ENCODE measurements around the gene SZT2. TPM values are rescaled to one million over a fixed set of nuclear protein-coding genes. Genes with fewer than 3 reads are reported as not detected.

The SZT2 gene
- polyA plus RNA-seq, 1 donor: 26.3 TPM

DNA sequence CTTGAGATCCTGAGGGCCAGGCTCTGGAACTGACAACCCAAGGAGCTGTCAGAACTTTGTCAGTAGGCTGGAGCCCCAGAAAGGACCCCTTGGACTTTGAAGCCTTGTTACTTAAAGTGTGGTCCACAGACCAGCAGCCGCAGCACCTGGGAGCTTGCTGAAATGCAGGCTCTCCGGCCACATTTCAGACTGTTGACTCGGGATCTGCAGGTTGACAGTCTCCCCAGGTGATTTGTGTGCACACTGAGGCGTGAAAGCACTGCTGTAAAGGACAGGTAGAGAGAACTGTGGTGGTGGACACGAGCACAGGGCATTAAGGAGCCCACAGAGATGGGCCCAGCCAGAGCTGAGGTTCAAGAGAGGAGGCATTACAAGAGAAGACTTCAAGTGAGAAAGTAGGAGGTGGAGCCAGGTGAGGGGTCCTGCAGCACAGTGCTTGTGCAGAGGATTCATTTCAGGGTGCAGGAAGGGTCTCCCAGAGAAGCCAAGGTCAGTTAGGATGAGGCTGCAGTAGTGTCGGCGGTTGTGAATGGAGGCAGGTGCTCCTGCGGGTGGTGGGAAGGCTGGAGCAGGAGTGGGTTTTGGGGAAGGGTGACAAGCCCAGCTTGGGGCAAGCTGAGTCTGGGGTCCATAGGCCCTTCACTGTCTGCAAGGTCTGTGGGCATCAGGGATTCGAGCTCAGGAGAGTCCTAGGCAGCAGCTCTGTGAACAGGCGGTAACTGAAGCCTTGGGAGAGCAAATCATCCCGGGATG lies 59.4 kb downstream of the SZT2 start:
- H3K27ac ChIP-seq (ENCODE audit: low read length): no peak overlapping the region
- no peak for DNase-seq

DNA sequence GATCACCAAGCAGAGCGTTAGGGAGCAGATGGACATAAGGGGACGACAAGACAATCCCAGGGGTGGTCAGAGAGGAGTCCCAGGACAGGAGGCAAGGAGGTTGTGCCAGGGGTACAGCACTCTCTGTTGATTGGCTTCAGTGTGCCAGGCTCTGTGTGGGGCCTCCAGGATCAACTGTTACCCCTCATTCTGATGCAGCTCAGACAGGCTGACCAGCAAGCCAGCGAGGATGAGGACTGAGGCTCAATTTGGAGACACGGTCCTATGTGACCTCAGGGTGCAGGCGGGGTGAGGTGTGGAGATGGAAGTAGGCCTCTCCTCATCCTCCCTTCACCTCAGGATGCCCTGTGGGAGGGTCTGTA lies 60.0 kb downstream of the SZT2 start:
- DNase-seq: no peak
- no CpG with 5 or more reads among the region's 5 CpGs for WGBS (ENCODE audit: insufficient coverage, low lambda C conversion rate)
- peaks cover 74% of the 10 kb centered on the region for H3K36me3 ChIP-seq (ENCODE audit: control insufficient read depth, insufficient read depth, low read length)

More for the DNA sequence above, 59.4 kb downstream of the SZT2 start:
- Histone ChIP-seq H3K27me3 (ENCODE audit: control insufficient read depth, insufficient read depth, low read length) (no peaks in the 10 kb centered on the region), H3K4me1 (ENCODE audit: control insufficient read depth, insufficient read depth, low read length) (peaks cover 14% of the 10 kb centered on the region), H3K9me3 (ENCODE audit: control insufficient read depth, low read depth, low read length) (no peaks in the 10 kb centered on the region), H3K36me3 (ENCODE audit: control insufficient read depth, insufficient read depth, low read length) (peaks cover 78% of the 10 kb centered on the region), H3K4me3 (ENCODE audit: low read length) (no peak overlapping the region)
- 80% methylated on average over 2 of the region's 11 CpGs for WGBS (ENCODE audit: insufficient coverage, low lambda C conversion rate)

DNA sequence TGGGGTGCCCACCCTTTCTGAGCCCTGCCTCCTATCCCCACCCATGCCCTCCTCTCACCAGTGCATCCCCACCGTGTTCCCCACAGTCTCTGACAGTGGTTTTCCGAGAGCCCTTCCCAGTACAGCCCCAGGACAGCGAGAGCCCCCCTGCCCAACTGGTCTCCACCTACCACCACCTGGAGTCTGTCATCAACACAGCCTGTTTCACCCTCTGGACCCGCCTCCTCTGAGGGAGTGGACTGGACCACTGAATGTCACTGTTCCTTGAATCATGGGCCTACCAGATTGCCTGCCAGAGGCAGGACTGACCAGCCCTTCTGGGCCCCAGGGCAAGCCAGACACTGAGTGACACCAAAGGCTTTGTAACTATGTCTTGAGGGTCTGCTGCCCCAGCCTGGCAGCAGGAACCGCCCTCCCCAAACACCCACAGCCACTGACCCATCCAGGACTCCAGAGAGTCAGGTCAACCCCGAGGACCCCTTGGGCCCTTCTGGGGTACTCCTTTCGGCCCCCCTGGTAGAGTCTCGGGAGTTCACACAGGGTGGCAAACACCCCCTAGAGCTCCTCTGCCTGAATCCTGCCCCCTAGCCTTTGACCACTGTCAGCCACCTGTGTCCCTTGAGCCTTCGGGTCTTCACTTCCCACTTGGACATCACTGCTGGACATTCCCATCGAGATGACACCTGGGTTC lies 60.7 kb downstream of the SZT2 start:
- no peaks in the 10 kb centered on the region for H3K9me3 ChIP-seq (ENCODE audit: control insufficient read depth, low read depth, low read length)
- no peak overlapping the region for H3K4me3 ChIP-seq (ENCODE audit: low read length)
- DNase-seq: no peak
- H3K27ac ChIP-seq (ENCODE audit: low read length): no peak overlapping the region
- peaks cover 71% of the 10 kb centered on the region for H3K36me3 ChIP-seq (ENCODE audit: control insufficient read depth, insufficient read depth, low read length)
- no peaks in the 10 kb centered on the region for H3K27me3 ChIP-seq (ENCODE audit: control insufficient read depth, insufficient read depth, low read length)
- WGBS (ENCODE audit: insufficient coverage, low lambda C conversion rate): no CpG with 5 or more reads among the region's 10 CpGs
- peaks cover 20% of the 10 kb centered on the region for H3K4me1 ChIP-seq (ENCODE audit: control insufficient read depth, insufficient read depth, low read length)

More for the DNA sequence above, 60.0 kb downstream of the SZT2 start:
- no peak overlapping the region for H3K27ac ChIP-seq (ENCODE audit: low read length)
- H3K4me1 ChIP-seq (ENCODE audit: control insufficient read depth, insufficient read depth, low read length): peaks cover 20% of the 10 kb centered on the region
- no peak overlapping the region for H3K4me3 ChIP-seq (ENCODE audit: low read length)
- H3K27me3 ChIP-seq (ENCODE audit: control insufficient read depth, insufficient read depth, low read length): no peaks in the 10 kb centered on the region
- H3K9me3 ChIP-seq (ENCODE audit: control insufficient read depth, low read depth, low read length): no peaks in the 10 kb centered on the region

GRCh38 chr1:43451157-43451591 lies 61.5 kb downstream of the SZT2 start:
- Histone ChIP-seq H3K9me3 (ENCODE audit: control insufficient read depth, low read depth, low read length) (no peaks in the 10 kb centered on the region), H3K4me3 (ENCODE audit: low read length) (no peak overlapping the region), H3K27ac (ENCODE audit: low read length) (no peak overlapping the region), H3K27me3 (ENCODE audit: control insufficient read depth, insufficient read depth, low read length) (no peaks in the 10 kb centered on the region), H3K36me3 (ENCODE audit: control insufficient read depth, insufficient read depth, low read length) (peaks cover 63% of the 10 kb centered on the region), H3K4me1 (ENCODE audit: control insufficient read depth, insufficient read depth, low read length) (peaks cover 20% of the 10 kb centered on the region)
- no CpG with 5 or more reads among the region's 12 CpGs for WGBS (ENCODE audit: insufficient coverage, low lambda C conversion rate)
- no peak for DNase-seq

GRCh38 chr1:43451701-43452532 lies 62.2 kb downstream of the SZT2 start:
- no peak for DNase-seq
- WGBS (ENCODE audit: insufficient coverage, low lambda C conversion rate): no CpG with 5 or more reads among the region's 22 CpGs
- Histone ChIP-seq H3K9me3 (ENCODE audit: control insufficient read depth, low read depth, low read length) (no peaks in the 10 kb centered on the region), H3K27ac (ENCODE audit: low read length) (no peak overlapping the region), H3K4me1 (ENCODE audit: control insufficient read depth, insufficient read depth, low read length) (peaks cover 20% of the 10 kb centered on the region), H3K36me3 (ENCODE audit: control insufficient read depth, insufficient read depth, low read length) (peaks cover 56% of the 10 kb centered on the region), H3K4me3 (ENCODE audit: low read length) (no peak overlapping the region), H3K27me3 (ENCODE audit: control insufficient read depth, insufficient read depth, low read length) (no peaks in the 10 kb centered on the region)

- H3K9me3 ChIP-seq (ENCODE audit: control insufficient read depth, low read depth, low read length): no peaks in the 10 kb centered on the region
- DNase-seq: peak in 1 of 2 donors; percentile 45
- H3K4me3 ChIP-seq (ENCODE audit: low read length): peak overlapping the region; percentile 53
- H3K27ac ChIP-seq (ENCODE audit: low read length): peak overlapping the region; percentile 64
- peaks cover 20% of the 10 kb centered on the region for H3K4me1 ChIP-seq (ENCODE audit: control insufficient read depth, insufficient read depth, low read length)
- H3K36me3 ChIP-seq (ENCODE audit: control insufficient read depth, insufficient read depth, low read length): peaks cover 46% of the 10 kb centered on the region
- WGBS (ENCODE audit: insufficient coverage, low lambda C conversion rate): no CpG with 5 or more reads among the region's 10 CpGs
- no peaks in the 10 kb centered on the region for H3K27me3 ChIP-seq (ENCODE audit: control insufficient read depth, insufficient read depth, low read length)
Measured at GRCh38 chr1:43452789-43453441, 63.2 kb downstream of the SZT2 start.

GRCh38 chr1:43453442-43454269 lies 64.0 kb downstream of the SZT2 start, which contains the start of gene HYI:
Gene HYI (minus strand): TSS chr1:43453931. CDS start chr1:43453793, 138 bp downstream.
- peak; percentile 80 to 89 for DNase-seq
- Histone ChIP-seq H3K27ac (ENCODE audit: low read length) (peak within 1 kb of the TSS; percentile 80), H3K36me3 (ENCODE audit: control insufficient read depth, insufficient read depth, low read length) (peaks cover 38% of the 10 kb centered on the region), H3K4me3 (ENCODE audit: low read length) (peak within 1 kb of the TSS; percentile 53), H3K9me3 (ENCODE audit: control insufficient read depth, low read depth, low read length) (no peaks in the 10 kb centered on the region), H3K4me1 (ENCODE audit: control insufficient read depth, insufficient read depth, low read length) (peaks cover 20% of the 10 kb centered on the region), H3K27me3 (ENCODE audit: control insufficient read depth, insufficient read depth, low read length) (no peaks in the 10 kb centered on the region)
- 0% methylated on average over 1 of the region's 87 CpGs for WGBS (ENCODE audit: insufficient coverage, low lambda C conversion rate)

DNA sequence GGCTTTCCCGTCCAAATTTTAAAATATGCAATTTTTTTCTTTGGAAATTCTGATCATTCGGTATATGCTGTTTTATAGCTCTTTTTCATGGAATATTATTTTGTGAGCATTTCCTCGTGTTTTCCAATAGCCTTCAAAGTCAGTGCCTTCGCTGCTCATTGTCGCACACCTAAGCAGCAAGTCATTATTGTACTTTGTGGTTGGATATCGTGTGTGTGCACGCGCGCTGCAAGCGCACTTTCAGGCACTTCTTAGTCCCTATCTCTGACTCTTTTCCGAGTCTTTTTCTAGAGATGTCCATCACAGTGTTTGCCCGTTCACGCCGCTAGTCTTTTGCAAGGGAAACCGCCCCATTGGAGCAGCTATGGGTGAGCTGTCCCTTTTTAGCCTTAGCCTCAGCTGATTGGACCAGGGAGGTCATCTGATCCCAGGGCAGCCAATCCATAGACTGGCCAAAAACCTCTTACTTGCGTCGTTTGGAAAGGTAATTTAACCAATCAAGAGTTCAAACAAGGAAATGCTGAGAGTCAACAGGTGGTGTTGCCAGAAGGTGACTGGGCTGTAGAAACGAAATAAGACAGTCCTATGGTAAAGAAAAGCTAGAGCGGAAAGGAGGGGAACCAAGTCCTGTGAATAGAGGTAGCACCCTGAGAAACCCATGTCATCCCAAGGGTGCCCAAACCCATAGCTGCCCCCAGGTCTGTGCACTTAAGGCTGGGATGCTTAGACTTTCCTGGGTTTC lies 64.7 kb downstream of the SZT2 start:
- 0% methylated on average over 2 of the region's 19 CpGs for WGBS (ENCODE audit: insufficient coverage, low lambda C conversion rate)
- peak; percentile 62 to 84 for DNase-seq

More for the DNA sequence above, 64.7 kb downstream of the SZT2 start:
- peak overlapping the region; percentile 53 for H3K4me3 ChIP-seq (ENCODE audit: low read length)
- peaks cover 16% of the 10 kb centered on the region for H3K4me1 ChIP-seq (ENCODE audit: control insufficient read depth, insufficient read depth, low read length)
- H3K27ac ChIP-seq (ENCODE audit: low read length): peak overlapping the region; percentile 80
- no peaks in the 10 kb centered on the region for H3K9me3 ChIP-seq (ENCODE audit: control insufficient read depth, low read depth, low read length)
- no peaks in the 10 kb centered on the region for H3K27me3 ChIP-seq (ENCODE audit: control insufficient read depth, insufficient read depth, low read length)
- peaks cover 31% of the 10 kb centered on the region for H3K36me3 ChIP-seq (ENCODE audit: control insufficient read depth, insufficient read depth, low read length)
